Prostate gland (tissue), 2 donors: Measurements from ENCODE around the gene ANP32D.

Experiments
- POLR2A ChIP-seq: fragments of 450-650 bp; IDR thresholded peaks from one replicate; pipeline ENCODE4 v1.6.1; 2016; ENCODE audit warnings: antibody characterized with exemption, mild to moderate bottlenecking
- POLR2AphosphoS5 ChIP-seq: sonication (generic); formaldehyde crosslinking; IDR thresholded peaks from one replicate; pipeline ENCODE4 v1.6.1; 2017; ENCODE audit warnings: antibody characterized with exemption
- TF ChIP-seq, protein P1 (sequence below), 4 experiments: fragments of 200-600 bp in 2 of 4; fragments of 450-650 bp in 2 of 4; sonication (generic) in 2 of 4; IDR thresholded peaks; 1 replicate in 3 of 4; 2 replicates in 1 of 4; pipeline ENCODE4 v1.5.1; 2016 to 2019; ENCODE audit warnings: antibody characterized with exemption in 4 of 4, mild to moderate bottlenecking in 2 of 4, moderate library complexity in 2 of 4

DNA sequence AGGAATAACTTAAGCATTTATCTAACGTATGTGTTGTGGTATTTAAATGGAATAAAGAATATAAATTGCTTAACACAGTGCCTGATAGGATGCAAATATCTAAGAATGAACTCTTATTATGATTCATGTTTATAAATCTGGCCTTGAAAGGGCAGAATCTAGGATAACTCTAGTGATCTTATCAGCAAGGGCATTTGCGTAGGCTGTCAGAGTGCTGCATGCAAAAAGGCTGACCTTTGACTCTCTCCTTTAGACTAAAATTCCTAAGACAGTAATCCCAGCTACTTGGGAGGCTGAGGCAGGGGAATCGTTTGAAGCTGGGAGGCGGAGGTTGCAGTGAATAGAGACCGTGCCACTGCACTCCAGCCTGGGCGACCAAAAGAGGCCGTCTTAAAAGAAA is 31.3 kb upstream of the ANP32D start:
- TF ChIP-seq POLR2A (no peak), POLR2AphosphoS5 (no peak)
- TF ChIP-seq, protein P1, sequence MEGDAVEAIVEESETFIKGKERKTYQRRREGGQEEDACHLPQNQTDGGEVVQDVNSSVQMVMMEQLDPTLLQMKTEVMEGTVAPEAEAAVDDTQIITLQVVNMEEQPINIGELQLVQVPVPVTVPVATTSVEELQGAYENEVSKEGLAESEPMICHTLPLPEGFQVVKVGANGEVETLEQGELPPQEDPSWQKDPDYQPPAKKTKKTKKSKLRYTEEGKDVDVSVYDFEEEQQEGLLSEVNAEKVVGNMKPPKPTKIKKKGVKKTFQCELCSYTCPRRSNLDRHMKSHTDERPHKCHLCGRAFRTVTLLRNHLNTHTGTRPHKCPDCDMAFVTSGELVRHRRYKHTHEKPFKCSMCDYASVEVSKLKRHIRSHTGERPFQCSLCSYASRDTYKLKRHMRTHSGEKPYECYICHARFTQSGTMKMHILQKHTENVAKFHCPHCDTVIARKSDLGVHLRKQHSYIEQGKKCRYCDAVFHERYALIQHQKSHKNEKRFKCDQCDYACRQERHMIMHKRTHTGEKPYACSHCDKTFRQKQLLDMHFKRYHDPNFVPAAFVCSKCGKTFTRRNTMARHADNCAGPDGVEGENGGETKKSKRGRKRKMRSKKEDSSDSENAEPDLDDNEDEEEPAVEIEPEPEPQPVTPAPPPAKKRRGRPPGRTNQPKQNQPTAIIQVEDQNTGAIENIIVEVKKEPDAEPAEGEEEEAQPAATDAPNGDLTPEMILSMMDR (IDR thresholded peaks at IDR 0.05): no peak
